ENCODE results near the gene PDZRN3.

The PDZRN3 gene

DNA sequence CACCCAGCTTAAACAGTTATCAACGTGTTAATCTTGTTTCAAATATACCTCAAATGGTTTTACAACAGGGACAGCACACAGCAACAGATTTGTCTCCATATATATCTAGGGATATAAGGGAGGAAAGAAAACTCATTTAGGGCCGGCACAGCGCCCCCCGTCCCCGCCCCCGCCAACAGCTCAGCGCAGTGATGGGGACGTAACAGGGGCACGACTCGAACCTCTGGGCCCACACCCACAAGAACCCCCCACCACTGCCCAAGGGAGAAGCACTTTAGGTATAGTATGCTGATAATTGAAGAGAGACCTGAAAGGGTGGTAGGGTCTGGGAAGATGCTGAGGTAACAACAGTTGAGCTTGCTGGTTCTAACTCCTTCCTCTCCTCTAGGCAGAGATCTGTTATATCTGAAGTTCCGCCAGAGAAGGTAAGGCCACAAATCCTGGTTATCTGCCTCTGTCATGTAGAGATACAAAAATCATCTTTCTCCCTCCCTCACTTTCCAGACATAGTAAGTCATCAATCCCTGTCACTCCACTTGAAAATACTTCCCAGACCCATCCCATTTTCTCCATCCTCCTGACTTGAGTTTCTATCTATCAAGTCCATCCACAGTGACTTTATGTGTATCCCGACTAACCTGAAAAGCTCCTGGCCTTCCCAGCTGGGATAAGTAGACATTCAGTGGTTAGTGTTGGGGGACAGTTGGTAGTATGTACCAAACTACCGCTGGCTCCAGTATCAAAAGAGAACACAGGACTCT, 126.9 kb downstream of the PDZRN3 start:
- FAIRE-seq (no peak), DNase-seq (ENCODE audit: low spot score) (no peak)

DNA sequence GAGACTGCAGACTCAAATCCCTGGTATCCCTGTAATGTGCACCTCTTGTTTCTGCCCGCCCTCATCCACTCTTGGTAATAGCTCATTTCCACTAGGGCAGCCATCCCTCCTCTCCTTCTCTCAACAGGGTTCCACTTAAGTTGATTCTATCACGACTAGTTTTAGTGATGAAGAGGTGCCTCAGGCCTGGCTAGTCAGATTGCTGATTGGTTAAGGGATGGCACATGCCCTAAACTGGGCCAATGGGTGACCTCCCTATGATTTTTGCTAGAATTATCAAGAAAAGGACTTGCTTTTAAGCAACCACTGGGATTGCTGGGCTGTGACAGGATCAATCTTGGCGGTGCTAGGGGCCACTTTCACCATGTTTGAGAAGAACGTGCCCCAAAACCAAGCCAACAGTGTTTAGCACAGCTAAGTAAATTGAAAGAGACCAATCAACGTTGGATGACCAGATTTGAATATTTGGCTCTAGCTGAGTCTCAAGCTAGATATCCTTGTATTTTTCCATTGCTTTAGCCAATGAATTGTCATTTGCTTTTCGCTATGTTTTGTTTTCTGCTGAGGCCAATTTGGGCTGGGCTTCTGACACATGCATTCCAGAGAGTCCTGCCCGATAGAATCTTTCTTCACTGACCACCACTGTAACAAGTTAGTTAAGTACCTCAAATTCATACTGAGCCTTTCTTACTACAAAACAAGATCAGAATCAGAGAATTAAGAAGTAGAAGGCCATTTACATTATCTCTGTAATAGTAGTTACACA, 131.0 kb downstream of the PDZRN3 start:
- FAIRE-seq, result no peak
- DNase-seq (ENCODE audit: low spot score), result peak; percentile 25

- FAIRE-seq, result no peak
- DNase-seq (ENCODE audit: low spot score), result no peak
Measured at GRCh38 chr3:73492186-73492585, 132.6 kb downstream of the PDZRN3 start.

DNA sequence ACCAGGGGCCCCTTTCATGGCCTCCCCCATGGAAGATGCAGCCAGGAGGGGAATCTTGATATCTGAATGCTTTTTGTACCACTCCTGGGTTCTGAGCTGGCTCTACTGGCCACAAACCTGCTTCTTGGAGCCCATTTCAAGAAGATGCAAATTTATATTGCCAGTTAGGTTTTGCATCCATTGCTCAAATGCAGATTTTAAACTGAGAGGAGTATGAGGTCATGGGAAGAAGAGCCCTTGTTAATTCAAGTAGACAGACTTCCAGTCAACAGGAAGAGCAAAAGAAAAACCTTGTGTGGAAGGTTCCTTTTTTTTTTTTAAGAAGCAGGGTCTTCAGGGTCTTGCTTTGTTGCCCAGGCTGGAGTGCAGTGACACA, 133.5 kb downstream of the PDZRN3 start:
- DNase-seq (ENCODE audit: low spot score) (no peak), FAIRE-seq (no peak)

DNA sequence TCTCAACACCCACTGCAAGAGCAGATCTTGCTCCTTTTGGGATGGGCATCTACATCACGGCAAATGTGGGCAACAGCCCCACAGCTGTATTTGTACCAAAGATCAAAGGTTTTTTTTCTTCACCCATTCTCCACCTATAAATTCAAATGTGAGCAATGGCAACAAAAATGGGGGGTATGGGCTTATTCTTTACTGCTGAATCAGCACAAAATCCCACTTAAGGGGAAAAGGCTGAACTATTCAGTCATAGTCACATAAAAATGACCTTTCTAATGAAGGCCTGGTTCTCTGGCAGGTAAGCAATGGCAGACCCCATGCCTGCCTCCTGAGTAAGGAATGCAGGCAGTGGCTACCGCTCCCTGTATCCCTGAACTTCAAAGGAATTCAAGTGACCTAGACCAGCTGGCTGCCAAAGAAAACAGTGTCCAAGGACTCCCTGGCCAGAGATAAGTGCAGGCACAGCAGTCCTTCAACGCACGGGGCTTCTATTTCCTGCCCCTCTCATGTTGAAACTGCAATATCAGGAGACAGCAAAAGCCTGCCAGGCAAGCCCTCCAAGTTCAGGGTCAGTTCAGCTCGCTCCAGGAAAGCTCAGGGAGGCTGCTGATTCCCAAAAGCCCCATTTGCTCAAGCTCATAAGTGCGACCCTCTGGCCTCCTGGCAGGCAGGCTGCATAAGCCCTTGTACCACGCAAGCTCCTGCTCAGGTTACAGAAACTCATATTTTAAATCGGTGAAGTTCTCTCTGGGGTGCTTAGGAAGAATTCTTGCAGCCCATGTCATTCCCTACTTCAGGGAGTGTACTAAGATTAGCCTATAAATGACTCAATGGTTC, 134.1 kb downstream of the PDZRN3 start:
- FAIRE-seq (no peak), DNase-seq (ENCODE audit: low spot score) (peak; percentile 16)

- FAIRE-seq (no peak), DNase-seq (ENCODE audit: low spot score) (no peak)
Measured at GRCh38 chr3:73485877-73486330, 138.8 kb downstream of the PDZRN3 start.

- DNase-seq (ENCODE audit: low spot score) (no peak), FAIRE-seq (no peak)
Measured at GRCh38 chr3:73484656-73485248, 140.0 kb downstream of the PDZRN3 start.

GRCh38 chr3:73481888-73482287, 142.9 kb downstream of the PDZRN3 start:
- DNase-seq (ENCODE audit: low spot score) (no peak), FAIRE-seq (no peak)

- FAIRE-seq, result no peak
- no peak for DNase-seq (ENCODE audit: low spot score)
Measured at GRCh38 chr3:73480187-73480672, 144.5 kb downstream of the PDZRN3 start.

DNA sequence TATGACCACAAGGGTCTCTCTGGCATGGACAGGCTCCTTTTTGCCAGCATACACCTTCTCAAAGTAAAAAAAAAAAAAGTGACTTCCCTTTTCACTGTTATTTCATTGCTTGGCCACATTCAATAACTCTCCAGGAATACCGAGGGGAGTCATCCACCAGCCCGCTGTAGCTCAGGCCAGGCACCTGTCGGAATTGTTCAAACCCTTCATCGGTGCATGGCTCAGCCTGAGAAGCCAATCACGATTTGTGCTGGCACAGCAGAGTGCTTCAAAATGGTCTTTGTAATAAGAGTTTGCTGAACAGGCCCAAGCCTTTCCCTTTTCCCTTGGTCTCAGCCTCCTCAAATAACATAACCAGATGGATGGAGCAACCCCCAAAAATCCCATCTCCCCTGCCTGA, 145.4 kb downstream of the PDZRN3 start:
- DNase-seq (ENCODE audit: low spot score), result no peak
- FAIRE-seq, result no peak

- FAIRE-seq, result no peak
- DNase-seq (ENCODE audit: low spot score), result no peak
Measured at GRCh38 chr3:73478858-73479257, 145.9 kb downstream of the PDZRN3 start.

GRCh38 chr3:73475717-73476116, 149.0 kb downstream of the PDZRN3 start:
- no peak for DNase-seq (ENCODE audit: low spot score)
- no peak for FAIRE-seq

DNA sequence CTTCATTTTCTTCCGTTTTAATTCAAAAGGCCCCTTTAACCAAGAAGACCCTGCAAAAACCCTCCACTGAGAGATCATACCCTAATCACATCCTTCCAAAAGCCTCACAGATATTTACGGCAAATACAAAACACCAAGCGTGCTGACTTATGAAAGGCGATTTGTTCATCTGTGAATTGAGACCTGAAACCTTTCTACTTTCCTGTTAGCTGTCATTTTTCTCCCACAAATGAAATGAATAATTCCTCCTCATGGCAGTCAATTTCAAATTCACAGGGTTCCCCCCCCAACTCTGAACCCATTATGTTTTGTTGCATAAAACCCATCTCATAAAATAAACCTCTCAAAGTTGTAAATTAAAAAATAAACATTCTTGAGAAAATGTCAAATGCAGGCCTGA, 149.6 kb downstream of the PDZRN3 start:
- FAIRE-seq (no peak), DNase-seq (ENCODE audit: low spot score) (no peak)

DNA sequence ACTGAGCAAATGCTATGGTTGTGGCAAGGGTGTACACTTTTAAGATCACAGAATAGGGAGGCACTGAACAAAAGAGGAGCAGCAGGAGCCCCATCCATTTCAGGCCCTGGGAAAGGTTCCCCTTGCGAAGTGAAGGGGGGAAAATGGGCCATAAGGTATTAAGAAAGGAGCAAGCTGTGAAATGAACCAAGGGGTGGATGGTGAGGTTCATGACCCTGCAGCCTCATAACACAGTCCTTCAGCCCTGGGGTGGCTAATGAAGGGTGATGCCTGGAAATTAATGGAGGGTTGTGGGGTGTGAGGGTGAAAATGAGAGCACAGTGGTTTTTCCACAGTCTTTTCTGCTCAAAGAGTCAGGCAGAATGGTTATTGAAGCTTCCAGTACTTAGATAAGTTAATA, 150.1 kb downstream of the PDZRN3 start:
- FAIRE-seq (no peak), DNase-seq (ENCODE audit: low spot score) (no peak)

DNA sequence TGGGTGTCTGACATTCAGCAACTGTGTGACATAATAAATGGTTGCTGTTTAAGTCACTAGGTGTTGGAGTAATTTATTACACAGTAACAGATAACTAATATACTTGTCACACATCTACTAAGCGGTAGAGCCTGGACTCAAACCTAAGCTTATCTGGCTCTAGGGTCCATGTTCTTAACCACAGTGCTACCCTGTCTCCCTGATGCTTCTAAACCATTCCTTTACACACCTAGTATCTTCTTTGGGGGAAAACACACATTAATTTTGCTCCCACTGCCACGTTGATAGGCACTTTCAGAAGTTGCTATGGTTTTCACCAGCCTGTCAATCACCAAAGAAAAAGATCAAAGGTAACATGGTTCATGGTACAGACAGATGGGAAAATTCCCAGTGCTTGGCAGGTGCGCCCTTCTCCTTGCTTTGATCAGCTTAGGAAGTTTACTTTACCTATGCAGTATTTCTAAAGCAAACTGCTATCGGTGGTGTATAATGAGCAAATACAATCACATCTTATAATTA, 150.8 kb downstream of the PDZRN3 start:
- DNase-seq (ENCODE audit: low spot score) (no peak), FAIRE-seq (no peak)

DNA sequence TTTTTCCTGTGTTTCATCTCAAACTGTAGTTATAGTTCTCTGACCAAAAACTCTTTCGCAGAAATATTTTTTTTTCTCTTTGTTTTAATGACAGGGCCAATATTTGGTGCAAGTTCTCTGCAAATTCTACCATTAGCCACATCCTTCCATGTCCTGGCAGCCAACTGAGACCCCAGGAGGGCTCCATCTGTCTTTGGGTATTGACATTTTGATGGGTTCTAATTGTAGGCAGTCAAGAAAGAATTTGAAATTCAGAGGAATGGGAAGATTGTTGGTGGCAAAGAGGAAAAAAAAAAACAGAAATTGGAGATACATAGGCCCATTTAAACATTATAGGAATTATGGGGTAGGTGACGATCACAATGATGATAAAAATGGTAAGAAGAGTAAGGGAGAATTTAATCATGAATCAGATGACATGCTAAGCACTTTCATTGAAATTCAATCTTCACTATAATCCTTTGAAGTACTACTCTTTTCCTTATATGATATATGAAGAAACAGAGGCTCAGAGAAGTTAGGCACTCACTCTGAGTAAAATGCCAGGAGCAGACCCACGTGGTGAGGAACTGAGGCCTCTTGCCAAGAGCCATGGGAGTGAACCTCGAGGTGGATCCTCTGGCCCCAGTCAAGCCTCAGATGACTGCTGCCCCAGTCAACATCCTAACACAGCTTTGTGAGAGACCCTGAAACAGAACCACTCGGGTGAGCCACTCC, 151.4 kb downstream of the PDZRN3 start:
- no peak for FAIRE-seq
- no peak for DNase-seq (ENCODE audit: low spot score)

DNA sequence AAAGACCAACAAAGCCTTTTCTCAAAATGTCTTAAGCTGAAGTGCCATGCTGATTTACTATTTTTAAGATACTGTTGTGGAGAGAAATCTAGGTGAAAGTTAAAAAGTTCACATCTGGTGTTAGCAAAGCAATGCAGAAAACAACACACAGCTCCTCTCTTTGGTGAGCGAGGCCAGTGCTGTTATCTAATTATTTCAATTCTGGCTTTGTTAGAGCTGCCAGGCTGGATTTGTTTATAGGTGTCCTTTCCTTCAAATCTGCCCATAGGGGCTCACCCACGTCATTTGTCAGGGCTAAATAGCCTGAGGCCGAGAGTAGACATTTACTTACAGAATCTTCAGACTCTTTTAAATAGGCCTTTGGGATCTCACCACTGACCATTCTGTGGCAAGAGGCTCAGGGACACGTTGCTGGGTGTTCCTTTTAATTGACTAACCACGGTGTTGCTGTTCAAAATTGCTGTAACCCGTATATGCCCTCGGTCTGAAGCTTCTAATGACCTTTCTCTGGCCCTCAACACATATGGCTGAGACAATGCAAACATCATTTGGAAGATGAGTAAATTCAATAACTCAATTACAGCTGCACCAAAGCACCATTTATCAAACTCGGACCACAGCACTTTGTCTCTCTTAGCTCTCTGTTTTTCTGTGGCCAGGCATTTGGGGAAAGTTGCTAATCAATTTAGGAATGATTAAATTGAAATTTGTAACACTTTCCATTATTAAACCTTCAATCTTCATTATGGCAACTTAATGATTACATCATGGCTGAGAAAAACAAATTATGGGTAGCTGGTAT, 152.6 kb downstream of the PDZRN3 start:
- DNase-seq (ENCODE audit: low spot score), result no peak
- no peak for FAIRE-seq

DNA sequence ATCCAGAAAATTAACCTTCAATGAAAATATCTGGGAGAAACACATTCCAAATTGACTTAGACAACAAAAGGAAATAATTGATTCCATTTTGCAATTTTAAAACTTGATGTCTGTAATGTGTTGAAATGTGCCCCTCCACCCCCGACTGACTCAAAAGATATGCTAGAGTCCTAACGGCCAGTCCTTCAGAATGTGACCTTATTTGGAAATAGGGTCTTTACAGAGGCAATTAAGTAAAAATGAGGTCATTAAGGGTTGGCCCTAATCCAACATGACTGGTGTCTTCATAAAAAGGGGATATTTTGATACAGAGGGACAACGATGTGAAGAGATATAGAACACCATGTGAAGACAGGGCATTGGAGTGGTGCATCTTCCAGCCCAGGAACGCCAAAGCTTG, 153.9 kb downstream of the PDZRN3 start:
- FAIRE-seq, result no peak

DNA sequence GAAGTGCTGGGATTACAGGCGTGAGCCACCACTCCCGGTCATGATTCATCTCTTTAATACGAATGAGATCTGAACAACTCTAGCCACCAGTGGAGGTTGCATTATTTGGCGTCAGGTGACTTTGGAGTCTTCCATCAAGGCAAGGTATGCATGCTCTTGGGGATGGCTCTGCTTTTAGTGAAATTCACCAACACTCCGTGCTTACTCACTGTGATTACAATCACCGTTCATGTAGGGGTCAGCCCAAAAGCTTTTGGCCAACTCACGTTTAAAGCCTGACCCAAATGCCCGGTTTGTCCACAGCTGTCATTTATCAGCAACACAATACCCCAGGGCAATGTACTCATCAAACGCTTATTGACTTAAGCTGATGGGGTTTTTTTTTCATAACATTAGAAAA, 155.4 kb downstream of the PDZRN3 start:
- no peak for DNase-seq (ENCODE audit: low spot score)
- no peak for FAIRE-seq

More for the DNA sequence above, 153.9 kb downstream of the PDZRN3 start:
- no peak for DNase-seq (ENCODE audit: low spot score)

DNA sequence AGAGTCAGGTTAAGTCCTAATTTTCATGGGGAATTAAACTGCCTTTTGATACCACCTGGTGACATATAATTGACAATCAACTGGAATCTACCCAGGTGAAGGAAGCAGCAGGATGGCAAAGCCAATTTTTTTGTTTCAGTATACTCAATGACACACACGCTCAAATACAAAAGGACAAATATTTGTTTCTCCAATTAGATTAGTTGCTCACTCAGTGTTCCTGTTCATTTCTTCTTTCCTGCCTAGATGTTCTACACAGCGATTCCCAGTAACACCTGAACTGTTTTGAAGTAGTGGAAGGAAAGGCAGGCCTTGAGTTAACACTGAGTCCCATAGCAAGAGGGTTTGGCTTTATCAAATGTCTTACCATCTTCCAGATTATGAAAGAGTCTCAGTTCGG, 157.5 kb downstream of the PDZRN3 start:
- DNase-seq (ENCODE audit: low spot score) (no peak), FAIRE-seq (no peak)

Data from urothelium cell line (cell line).